Lung (tissue), 12 donors: Measurements from ENCODE around the gene COMMD9. TPM values are rescaled to one million over a fixed set of nuclear protein-coding genes. Genes with fewer than 3 reads are reported as not detected.

Experiments
- ATAC-seq: fragments of 200-7000 bp; cut with Tn5 transposase; one replicate; pipeline ENCODE4 v1.9.1; 2020; ENCODE audit warnings: moderate number of reproducible peaks; ENCODE audit not compliant: insufficient read depth, low FRiP score
- DNase-seq, 3 donors: peaks; one replicate each; pipeline ENCODE4 v3.0.0-alpha.2; 2013 to 2017
- H3K27ac ChIP-seq, 2 donors: one replicate each; pipeline ENCODE4 v1.5.1; 2013; ENCODE audit warnings: mild to moderate bottlenecking in 2 of 2, moderate library complexity in 2 of 2, control low read depth in 1 of 2, inconsistent platforms in 1 of 2, low read depth in 1 of 2, low read length in 1 of 2
- H3K27me3 ChIP-seq, 3 donors: one replicate each; pipeline ENCODE4 v1.5.1; 2013; ENCODE audit warnings: low read length in 2 of 3; ENCODE audit not compliant: control insufficient read depth in 3 of 3, insufficient read depth in 3 of 3
- H3K36me3 ChIP-seq, 4 donors: one replicate each; pipeline ENCODE4 v1.5.1; 2013; ENCODE audit warnings: low read length in 4 of 4, mild to moderate bottlenecking in 1 of 4, moderate library complexity in 1 of 4; ENCODE audit not compliant: control insufficient read depth in 4 of 4, insufficient read depth in 4 of 4
- H3K4me1 ChIP-seq, 5 donors: one replicate each; pipeline ENCODE4 v1.5.1; 2013; ENCODE audit warnings: low read length in 5 of 5, mild to moderate bottlenecking in 2 of 5, moderate library complexity in 1 of 5; ENCODE audit not compliant: control insufficient read depth in 5 of 5, insufficient read depth in 5 of 5
- H3K4me3 ChIP-seq: one replicate; pipeline ENCODE4 v1.5.1; 2013; ENCODE audit warnings: mild to moderate bottlenecking, control low read depth, moderate library complexity
- H3K9ac ChIP-seq, 2 donors: one replicate each; pipeline ENCODE4 v1.5.1; 2013; ENCODE audit warnings: low read length in 2 of 2, control low read depth in 1 of 2; ENCODE audit not compliant: insufficient read depth in 1 of 2
- H3K9me3 ChIP-seq, 4 donors: one replicate each; pipeline ENCODE4 v1.5.1; 2013; ENCODE audit warnings: low read length in 3 of 4, mild to moderate bottlenecking in 1 of 4, moderate library complexity in 1 of 4; ENCODE audit not compliant: control insufficient read depth in 4 of 4, insufficient read depth in 3 of 4
- CTCF ChIP-seq: IDR thresholded peaks from 2 replicates; pipeline ENCODE4 v1.5.1; 2012; ENCODE audit warnings: mild to moderate bottlenecking; ENCODE audit errors: control extremely low read depth, extremely low read depth
- WGBS, 2 donors: extraction: QIAGEN DNeasy Blood & Tissue Kit; methylation state at CpG; one replicate each; pipeline ENCODE4 v1.1.7; 2013; 5-methylcytosine and 5-hydroxymethylcytosine counted together
- polyA plus RNA-seq, 2 donors: library from polyadenylated mRNA; stranded (reverse); fragments of 200-250 nt; gene quantifications; one replicate each; pipeline ENCODE4 v1.2.1, GENCODE V29; 2013
- total RNA-seq, 2 donors: library from RNA; depleted of rRNA in 1 of 2; stranded (reverse); fragments of >200 nt in 1 of 2; gene quantifications; one replicate each; pipeline ENCODE4 v1.2.1, GENCODE V29; 2014 to 2021
- donor health status: control.
- donor health status: control.
- donor health status: Bipolar disorder and iron deficiency.
- donor health status: healthy.
- donor health status: DM: yes; HTN: yes; CAD: no.

Gene COMMD9
- total and polyA plus RNA-seq, 4 donors, result 41.8 to 66.8 (median 44.6) TPM

GRCh38 chr11:36230779-36231699 lies 58.2 kb downstream of the COMMD9 start:
- DNase-seq, result peak in 2 of 3 donors; percentile 58 to 70
- TF ChIP-seq CTCF, result no peak
- no peak overlapping the region for H3K4me3 ChIP-seq
- H3K4me1 ChIP-seq, result peaks cover 0 to 27% (median 0%) of the 10 kb centered on the region in 5 donors
- no peaks in the 10 kb centered on the region for H3K27me3 ChIP-seq
- no peak overlapping the region for H3K9ac ChIP-seq
- no peak for ATAC-seq
- H3K9me3 ChIP-seq, result no peaks in the 10 kb centered on the region
- WGBS, 2 donors, result 63 to 71% methylated on average over 11 of the region's 11 CpGs
- H3K36me3 ChIP-seq, result no peaks in the 10 kb centered on the region
- no peak overlapping the region for H3K27ac ChIP-seq

- H3K4me1 ChIP-seq, result peaks cover 0 to 27% (median 0%) of the 10 kb centered on the region in 5 donors
- DNase-seq (no peak), ATAC-seq (no peak)
- H3K27ac ChIP-seq, result no peak overlapping the region
- no peaks in the 10 kb centered on the region for H3K9me3 ChIP-seq
- 94 to 95% methylated on average over 12 of the region's 12 CpGs for WGBS, 2 donors
- H3K9ac ChIP-seq, result no peak overlapping the region
- no peaks in the 10 kb centered on the region for H3K27me3 ChIP-seq
- TF ChIP-seq CTCF, result no peak
- H3K36me3 ChIP-seq, result no peaks in the 10 kb centered on the region
- no peak overlapping the region for H3K4me3 ChIP-seq
These were observed 60.0 kb downstream of the COMMD9 start for GRCh38 chr11:36229091-36229705.

GRCh38 chr11:36228689-36229088 lies 60.5 kb downstream of the COMMD9 start:
- no peak for ATAC-seq
- no peak for TF ChIP-seq CTCF
- H3K9me3 ChIP-seq, result no peaks in the 10 kb centered on the region
- no peaks in the 10 kb centered on the region for H3K27me3 ChIP-seq
- no peak overlapping the region for H3K4me3 ChIP-seq
- 88 to 95% methylated on average over 8 of the region's 8 CpGs for WGBS, 2 donors
- H3K27ac ChIP-seq, result no peak overlapping the region
- no peak overlapping the region for H3K9ac ChIP-seq
- no peaks in the 10 kb centered on the region for H3K36me3 ChIP-seq
- no peak for DNase-seq
- H3K4me1 ChIP-seq, result peaks cover 0 to 27% (median 0%) of the 10 kb centered on the region in 5 donors
